NCI-H524 (cell line): ENCODE data around the gene CENPVL2.
"Not testable (repeated sequence)": the region's sequence is repeated elsewhere in the genome, so short reads cannot be mapped to it uniquely, and the experiment has no call there.

Source experiments
- DNase-seq, 2 experiments: peaks; one replicate each; lab custom pipeline; 2025; lab: John Stamatoyannopoulos, UW

The CENPVL2 gene

GRCh38 chrX:51682720-51683062 is at the start of gene CENPVL2:
Gene CENPVL2 (minus strand): TSS chrX:51682831. CDS start chrX:51682831, 0 bp downstream.
- DNase-seq, result not testable (repeated sequence)

- no peak for DNase-seq
These were observed 45.6 kb upstream of the CENPVL2 start for GRCh38 chrX:51728202-51728601.

GRCh38 chrX:51712943-51713647 is 30.5 kb upstream of the CENPVL2 start:
- DNase-seq, result not testable (repeated sequence)

- DNase-seq, result not testable (repeated sequence)
These were observed 27.9 kb upstream of the CENPVL2 start, which contains the start of gene CENPVL1 for GRCh38 chrX:51710277-51711164. Gene CENPVL1 (plus strand): TSS chrX:51710512. CDS start chrX:51710512, 0 bp downstream.

GRCh38 chrX:51697397-51697796 is 14.8 kb upstream of the CENPVL2 start:
- no peak for DNase-seq

GRCh38 chrX:51694254-51694653 is 11.6 kb upstream of the CENPVL2 start:
- DNase-seq, result no peak

GRCh38 chrX:51681808-51682719 is 567 bp downstream of the CENPVL2 start:
- DNase-seq, result not testable (repeated sequence)

GRCh38 chrX:51679689-51680433 is 2.8 kb downstream of the CENPVL2 start:
- DNase-seq, result not testable (repeated sequence)

GRCh38 chrX:51665981-51666380 is 16.6 kb downstream of the CENPVL2 start:
- DNase-seq, result no peak

GRCh38 chrX:51643377-51643776 is 39.3 kb downstream of the CENPVL2 start:
- no peak for DNase-seq

- peak; percentile 24 to 70 for DNase-seq
These were observed 41.1 kb downstream of the CENPVL2 start for GRCh38 chrX:51641421-51642021.

GRCh38 chrX:51636511-51636910 is 46.1 kb downstream of the CENPVL2 start:
- DNase-seq, result not testable (repeated sequence)
